ENCODE results near the gene NQO2. TPM values are rescaled to one million over a fixed set of nuclear protein-coding genes. Genes with fewer than 3 reads are reported as not detected.

The NQO2 gene
- total and polyA plus RNA-seq, 7 donors: 42.8 to 201 (median 119) TPM

DNA sequence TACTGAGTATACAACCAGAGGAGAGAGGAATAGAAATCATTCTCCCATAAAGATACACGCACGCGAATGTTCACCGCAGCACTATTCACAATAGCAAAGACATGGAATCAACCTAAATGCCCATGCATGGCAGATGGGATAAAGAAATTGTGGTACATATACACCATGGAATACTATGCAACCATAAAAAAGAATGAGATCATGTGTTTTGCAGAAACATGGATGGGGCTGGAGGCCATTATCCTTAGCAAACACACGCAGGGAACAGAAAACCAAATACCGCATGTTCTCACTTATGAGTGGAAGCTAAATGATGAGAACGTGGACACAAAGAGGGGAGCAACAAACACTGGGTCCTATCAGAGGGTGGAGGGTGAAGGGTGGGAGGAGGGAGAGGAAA is 31.8 kb upstream of the NQO2 start:
- no peaks in the 10 kb centered on the region for H3K27me3 ChIP-seq (ENCODE audit: insufficient read depth in 3 of 3, low read length in 2 of 3)
- H3K9me3 ChIP-seq: no peaks in the 10 kb centered on the region
- intact Hi-C loops (cut with DNase I): no loop called here
- peaks cover 15% of the 10 kb centered on the region for H3K4me1 ChIP-seq
- DNase-seq (no peak), ATAC-seq (no peak)
- H3K27ac ChIP-seq: no peak overlapping the region
- TF ChIP-seq, protein P1, sequence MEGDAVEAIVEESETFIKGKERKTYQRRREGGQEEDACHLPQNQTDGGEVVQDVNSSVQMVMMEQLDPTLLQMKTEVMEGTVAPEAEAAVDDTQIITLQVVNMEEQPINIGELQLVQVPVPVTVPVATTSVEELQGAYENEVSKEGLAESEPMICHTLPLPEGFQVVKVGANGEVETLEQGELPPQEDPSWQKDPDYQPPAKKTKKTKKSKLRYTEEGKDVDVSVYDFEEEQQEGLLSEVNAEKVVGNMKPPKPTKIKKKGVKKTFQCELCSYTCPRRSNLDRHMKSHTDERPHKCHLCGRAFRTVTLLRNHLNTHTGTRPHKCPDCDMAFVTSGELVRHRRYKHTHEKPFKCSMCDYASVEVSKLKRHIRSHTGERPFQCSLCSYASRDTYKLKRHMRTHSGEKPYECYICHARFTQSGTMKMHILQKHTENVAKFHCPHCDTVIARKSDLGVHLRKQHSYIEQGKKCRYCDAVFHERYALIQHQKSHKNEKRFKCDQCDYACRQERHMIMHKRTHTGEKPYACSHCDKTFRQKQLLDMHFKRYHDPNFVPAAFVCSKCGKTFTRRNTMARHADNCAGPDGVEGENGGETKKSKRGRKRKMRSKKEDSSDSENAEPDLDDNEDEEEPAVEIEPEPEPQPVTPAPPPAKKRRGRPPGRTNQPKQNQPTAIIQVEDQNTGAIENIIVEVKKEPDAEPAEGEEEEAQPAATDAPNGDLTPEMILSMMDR (IDR thresholded peaks at IDR 0.05): no peak
- 97 to 99% (median 98%) methylated on average over 7 of the region's 7 CpGs for WGBS, 3 donors
- H3K36me3 ChIP-seq (ENCODE audit: insufficient read depth in 1 of 2, low read depth in 1 of 2): peaks cover 0 to 4% of the 10 kb centered on the region in 2 donors
- H3K4me3 ChIP-seq: no peak overlapping the region

DNA sequence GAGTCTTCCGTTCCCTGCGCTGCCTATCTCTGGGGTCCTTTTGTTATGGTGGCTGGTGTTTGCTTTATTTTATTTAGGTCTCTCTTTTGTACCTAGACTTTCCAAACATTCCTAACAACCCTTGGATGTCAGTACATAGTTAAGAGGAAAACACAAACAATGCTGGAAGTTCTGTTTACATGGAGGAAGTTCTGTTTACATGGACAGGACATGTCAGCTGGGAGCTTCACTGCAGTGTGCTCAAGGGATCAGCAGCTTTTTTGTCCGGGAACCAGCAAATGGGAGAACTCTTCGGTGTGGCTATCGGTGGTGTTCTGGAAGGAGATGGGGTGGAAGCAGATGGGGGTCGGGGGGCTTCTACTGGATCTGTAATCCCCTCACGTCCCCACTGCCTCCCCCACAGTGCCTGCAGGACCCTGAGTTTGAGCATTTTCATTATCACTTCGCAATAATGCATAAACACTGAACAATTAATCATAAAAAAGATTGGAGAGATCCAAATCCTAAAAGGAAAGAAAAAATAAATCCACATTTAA is 31.0 kb upstream of the NQO2 start:
- no peaks in the 10 kb centered on the region for H3K9me3 ChIP-seq
- peaks cover 10% of the 10 kb centered on the region for H3K4me1 ChIP-seq
- ATAC-seq (no peak), DNase-seq (no peak)
- TF ChIP-seq, protein P1 (IDR thresholded peaks at IDR 0.05): no peak
- H3K27ac ChIP-seq: peak overlapping the region; percentile 32
- 53 to 62% (median 58%) methylated on average over 8 of the region's 8 CpGs for WGBS, 3 donors
- peaks cover 0 to 4% of the 10 kb centered on the region in 2 donors for H3K36me3 ChIP-seq (ENCODE audit: insufficient read depth in 1 of 2, low read depth in 1 of 2)
- intact Hi-C loops (cut with DNase I): no loop called here
- no peak overlapping the region for H3K4me3 ChIP-seq
- H3K27me3 ChIP-seq (ENCODE audit: insufficient read depth in 3 of 3, low read length in 2 of 3): no peaks in the 10 kb centered on the region

DNA sequence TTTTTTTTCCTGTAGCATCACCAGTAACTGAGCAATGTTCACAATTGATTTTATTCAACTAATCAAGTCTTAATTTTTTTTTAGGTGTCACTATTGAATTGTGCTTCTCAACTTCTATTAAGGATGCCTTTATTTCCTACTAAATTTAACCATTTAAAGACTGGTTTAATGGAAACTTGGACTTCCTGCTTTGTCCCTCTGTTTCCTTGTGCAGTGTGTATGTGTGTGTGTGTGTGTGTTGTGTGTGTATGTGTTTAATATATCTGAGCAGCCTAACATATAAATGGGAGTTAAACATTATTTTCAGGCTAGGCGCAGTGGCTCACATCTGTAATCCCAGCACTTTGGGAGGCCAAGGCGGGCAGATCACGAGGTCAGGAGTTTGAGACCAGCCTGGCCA is 30.1 kb upstream of the NQO2 start:
- ATAC-seq: no peak
- intact Hi-C loops (cut with DNase I): no loop called here

DNA sequence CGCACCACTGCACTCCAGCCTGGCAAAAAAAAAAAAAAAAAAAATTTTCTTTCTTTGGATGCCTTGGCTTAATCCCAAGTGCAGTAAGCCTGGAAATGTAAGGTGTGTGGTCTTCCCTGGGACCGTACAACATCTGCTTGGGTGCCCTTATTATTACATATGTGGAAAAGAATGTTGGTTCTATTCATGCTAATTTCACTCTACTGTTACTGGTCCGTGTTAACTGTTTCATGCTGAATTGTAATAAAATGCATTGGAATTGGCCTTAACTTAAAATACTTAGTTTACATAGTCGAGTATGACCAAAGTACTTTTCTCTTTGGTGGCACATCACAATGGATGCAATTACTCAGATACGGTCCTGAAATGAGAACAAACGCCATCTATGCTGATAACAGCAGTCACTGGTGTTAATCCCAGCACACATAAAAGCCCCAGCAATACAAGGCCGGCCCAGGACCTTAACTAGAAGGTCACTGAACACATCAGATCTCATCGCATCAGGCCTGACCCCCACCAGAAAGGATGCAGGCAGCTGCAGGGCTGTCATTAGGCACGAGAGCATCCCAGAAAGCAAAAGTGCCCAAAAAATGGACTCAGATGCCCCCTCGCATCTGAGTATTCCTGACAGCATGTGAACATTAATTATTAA is 29.5 kb upstream of the NQO2 start:
- Histone ChIP-seq H3K36me3 (ENCODE audit: insufficient read depth in 1 of 2, low read depth in 1 of 2) (peaks cover 0 to 4% of the 10 kb centered on the region in 2 donors), H3K27me3 (ENCODE audit: insufficient read depth in 3 of 3, low read length in 2 of 3) (no peaks in the 10 kb centered on the region), H3K9me3 (no peaks in the 10 kb centered on the region), H3K4me3 (peak overlapping the region; percentile 88), H3K27ac (peak overlapping the region; percentile 98), H3K4me1 (peaks cover 6% of the 10 kb centered on the region)
- TF ChIP-seq, protein P1 (IDR thresholded peaks at IDR 0.05): no peak
- 23 to 47% (median 28%) methylated on average over 10 of the region's 10 CpGs for WGBS, 3 donors
- intact Hi-C loops (cut with DNase I): loop anchor here in 1 of 2 donors (2.0 kb wide), 1 partner anchor 19 kb away; no protein-coding TSS in a partner anchor
- DNase-seq: no peak
- no peak for ATAC-seq

More for the DNA sequence above, 30.1 kb upstream of the NQO2 start:
- no peak for DNase-seq
- peak overlapping the region; percentile 88 for H3K4me3 ChIP-seq
- no peaks in the 10 kb centered on the region for H3K27me3 ChIP-seq (ENCODE audit: insufficient read depth in 3 of 3, low read length in 2 of 3)
- H3K27ac ChIP-seq: peak overlapping the region; percentile 32
- H3K36me3 ChIP-seq (ENCODE audit: insufficient read depth in 1 of 2, low read depth in 1 of 2): peaks cover 0 to 4% of the 10 kb centered on the region in 2 donors
- no peaks in the 10 kb centered on the region for H3K9me3 ChIP-seq
- TF ChIP-seq, protein P1 (IDR thresholded peaks at IDR 0.05): no peak
- 79 to 86% (median 84%) methylated on average over 3 of the region's 3 CpGs for WGBS, 3 donors
- H3K4me1 ChIP-seq: peaks cover 6% of the 10 kb centered on the region
